HG03103 (cell line): ENCODE measurements around the gene ODF2.

ENCODE experiments used
- ATAC-seq: cut with Tn5 transposase; IDR thresholded peaks from one replicate; pipeline ENCODE4 v1.9.1; 2021; ENCODE audit warnings: low read depth; ENCODE audit not compliant: unreplicated experiment

Gene ODF2

DNA sequence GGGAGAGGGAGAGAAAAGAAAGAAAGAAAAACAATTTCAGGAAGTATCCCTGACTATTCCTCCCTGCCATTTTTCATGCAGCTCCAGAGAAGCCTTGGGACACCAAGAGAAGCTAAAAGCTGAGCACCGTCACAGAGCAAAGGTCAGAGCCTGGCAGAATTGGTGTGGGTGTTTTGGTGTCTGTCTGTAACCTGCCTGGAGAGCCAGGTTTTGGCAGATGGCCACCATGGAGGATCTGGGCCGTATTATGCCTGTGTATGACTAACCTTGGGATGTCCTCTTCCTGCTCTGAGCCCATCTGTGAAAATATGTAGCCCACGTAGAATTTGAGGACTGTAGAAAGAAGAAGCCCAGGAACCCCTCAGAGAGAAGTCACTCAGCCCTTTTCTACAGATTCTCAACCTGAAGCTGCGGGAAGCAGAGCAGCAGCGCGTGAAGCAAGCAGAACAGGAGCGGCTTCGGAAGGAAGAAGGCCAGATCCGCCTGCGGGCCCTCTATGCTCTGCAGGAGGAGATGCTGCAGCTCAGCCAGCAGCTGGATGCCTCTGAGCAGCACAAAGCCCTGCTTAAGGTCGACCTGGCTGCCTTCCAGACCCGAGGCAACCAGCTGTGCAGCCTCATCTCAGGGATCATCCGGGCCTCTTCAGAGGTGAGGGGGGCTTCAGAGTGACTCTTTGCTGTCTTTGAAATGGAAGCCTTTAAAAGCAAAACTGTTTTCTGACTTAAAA lies 67.6 kb downstream of the ODF2 start:
- no peak for ATAC-seq

DNA sequence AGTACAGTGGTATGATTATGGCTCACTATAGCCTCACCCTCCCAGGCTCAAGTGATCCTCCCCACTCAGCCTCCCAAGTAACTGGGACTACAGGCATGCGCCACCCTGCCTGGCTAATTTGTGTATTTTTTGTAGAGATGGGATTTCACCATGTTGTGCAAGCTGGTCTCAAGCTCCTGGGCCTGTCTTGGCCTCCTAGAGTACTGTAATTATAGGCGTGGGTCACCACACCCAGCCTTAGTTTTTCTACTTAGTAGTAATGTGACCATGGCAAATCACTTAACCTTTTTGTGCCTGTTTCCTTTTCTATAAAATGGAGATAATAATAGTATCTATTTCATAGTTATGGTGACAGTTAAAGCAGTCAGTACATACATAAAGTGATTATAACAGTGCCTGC lies 70.9 kb downstream of the ODF2 start:
- ATAC-seq: no peak

DNA sequence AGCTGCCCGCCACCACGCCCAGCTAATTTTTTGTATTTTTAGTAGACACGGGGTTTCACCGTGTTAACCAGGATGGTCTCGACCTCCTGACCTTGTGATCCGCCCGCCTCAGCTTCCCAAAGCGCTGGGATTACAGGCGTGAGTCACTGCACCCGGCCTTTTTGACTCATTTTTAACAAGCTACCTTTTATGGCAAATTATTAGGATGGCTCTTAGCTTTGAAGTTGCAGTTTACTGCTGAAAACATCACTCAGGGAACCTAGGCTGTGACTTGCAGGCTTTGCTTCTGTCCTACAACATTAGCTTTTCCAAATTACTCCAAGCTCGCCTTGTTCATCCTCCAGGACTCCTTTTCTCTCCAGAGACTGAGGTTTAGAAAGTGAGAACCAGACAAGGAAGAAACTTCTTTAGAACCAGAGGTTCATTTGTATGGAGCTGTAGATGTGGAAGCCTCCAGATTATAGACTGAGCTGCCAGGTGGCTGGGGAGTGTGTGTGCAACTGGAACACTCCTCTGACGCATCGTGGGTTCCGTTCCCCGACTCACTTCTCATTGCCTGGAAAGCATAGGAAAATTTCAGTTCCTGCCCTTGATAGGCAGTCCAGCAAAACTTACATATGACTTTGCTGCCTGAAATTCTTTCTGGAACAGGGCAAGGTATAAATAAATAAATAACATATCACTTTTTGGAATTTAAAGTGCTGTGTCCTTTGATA lies 72.8 kb downstream of the ODF2 start:
- no peak for ATAC-seq

DNA sequence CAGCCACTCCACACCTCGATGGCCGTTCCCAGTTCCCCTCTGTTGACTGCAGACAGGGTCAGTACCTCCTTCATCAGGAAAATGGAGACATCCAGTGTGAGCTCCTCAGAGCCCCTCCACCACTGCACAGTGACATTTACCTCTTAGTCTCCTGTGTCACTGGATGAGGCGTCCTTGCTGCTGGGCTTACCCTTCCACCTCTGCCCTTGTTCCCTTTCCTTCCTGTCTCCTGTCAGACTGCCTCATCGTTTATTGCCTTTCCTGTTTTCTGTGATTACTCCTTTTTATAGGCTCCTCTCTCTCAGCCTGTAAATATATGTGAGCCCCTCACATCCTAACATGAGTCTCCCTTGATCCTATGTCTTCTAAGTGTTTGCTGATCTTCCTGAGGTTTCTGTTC lies 73.4 kb downstream of the ODF2 start:
- ATAC-seq: no peak

DNA sequence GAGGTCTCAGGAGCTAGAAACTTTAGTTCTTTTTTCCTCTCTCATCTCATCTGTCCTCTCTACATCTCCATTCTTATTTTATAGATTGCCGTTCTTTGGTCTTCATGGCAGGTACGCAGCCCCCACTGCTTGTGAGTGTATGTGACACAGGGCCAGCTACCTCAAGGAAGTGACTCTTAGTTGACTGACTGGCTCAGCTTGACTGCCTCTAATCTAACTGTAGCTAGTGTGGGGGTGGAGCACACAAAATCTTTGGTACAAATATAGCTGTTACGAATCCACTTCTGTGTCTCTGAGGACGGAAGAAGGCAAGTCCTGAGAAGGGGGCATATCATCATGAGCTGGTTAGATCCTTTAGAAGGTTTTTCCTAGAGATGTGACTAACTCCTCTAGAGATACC lies 76.8 kb downstream of the ODF2 start:
- ATAC-seq: no peak

DNA sequence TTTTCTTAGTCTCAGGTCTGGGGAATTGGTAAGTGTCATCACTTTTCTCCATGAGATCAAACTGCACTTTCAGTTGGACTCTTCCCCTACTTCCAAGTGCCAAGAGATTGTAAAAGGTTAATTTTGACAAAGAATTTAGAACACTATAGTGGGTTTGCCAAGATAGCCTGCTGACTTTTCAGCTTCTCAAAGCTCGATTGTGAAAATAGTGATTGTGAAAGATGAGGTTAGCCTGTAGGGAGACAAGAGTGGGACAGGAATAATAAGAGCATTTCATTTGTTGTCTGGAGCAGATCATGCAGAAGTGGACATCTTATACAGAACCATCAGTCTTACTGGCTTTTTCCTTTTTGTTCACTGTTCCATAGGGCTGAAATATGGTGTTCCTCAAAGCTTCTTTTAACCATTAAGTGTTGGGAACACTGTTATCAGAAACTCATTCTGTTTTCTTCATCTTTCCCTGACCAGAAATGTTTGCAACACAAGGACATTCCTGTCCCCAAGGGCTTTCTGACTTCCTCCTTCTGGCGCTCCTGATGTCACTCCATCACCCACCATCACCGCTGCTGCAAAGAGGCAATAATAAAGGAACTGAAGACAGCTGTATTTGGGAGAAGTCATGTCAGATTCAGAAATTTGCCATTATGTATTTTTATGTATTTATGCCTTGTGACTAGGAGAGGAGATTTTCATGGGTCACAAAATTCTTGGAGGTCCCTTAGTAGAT lies 85.0 kb downstream of the ODF2 start:
- ATAC-seq: no peak

DNA sequence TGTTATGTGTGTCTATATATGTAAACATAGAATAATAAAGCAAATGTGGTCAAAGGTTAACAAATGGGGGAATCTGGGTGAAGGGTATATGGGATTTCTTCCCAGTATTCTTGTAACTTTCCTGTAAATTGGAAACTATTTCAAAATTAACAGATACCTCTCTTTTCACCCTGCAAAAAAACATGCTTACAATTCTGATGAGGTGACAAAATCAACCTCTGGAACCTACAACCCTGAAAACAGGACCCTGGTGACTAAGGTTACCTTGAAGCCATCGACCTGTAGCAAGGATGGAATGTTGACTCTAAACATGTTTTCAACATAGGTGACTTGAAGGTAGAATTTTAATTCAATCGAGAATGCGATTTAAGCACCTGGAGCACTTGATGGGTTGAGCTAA lies 90.7 kb downstream of the ODF2 start:
- no peak for ATAC-seq

DNA sequence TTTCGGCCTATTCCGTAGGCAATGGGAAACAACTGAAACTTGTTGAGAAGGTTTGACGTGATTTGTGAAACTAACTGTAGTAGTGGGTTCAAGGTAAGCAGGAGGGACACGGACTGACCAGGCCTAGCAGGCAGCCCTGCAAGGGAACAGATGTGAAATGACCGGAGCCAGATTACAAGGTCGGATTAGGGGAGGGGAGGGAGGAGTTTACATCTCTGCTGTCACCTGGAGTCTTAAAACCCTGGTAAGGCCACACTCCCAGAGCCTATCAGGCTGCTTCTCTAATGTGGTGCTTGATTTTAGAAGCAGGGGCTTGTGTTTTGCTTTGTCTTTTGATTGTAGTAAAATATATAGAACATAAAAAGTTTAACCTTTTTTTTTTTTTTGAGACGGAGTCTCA lies 93.1 kb downstream of the ODF2 start:
- no peak for ATAC-seq

DNA sequence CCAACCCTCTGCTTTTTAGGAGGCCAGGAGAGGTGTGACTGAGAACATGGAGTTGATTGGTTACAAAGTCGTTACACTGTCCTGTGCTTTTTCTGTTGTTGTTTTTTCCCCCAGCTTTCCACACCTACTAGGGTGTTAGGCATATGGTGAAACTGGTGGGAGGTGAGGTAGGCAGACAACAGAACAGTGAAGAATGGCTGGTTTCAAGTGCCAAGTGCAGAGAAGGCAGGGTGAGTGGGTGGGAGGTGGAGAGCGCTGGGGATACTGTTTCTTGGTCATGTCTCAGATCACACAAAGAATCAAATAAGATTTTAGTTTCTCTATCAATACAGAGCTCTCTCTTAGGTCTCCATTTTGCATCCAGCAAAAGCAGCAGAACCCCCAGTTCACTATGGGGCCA lies 94.4 kb downstream of the ODF2 start:
- ATAC-seq: no peak
